IMR-90 (cell line): ENCODE data around the gene COLQ. TPM values are rescaled to one million over a fixed set of nuclear protein-coding genes. Genes with fewer than 3 reads are reported as not detected.

Experiments used
- ATAC-seq: fragments of 200-7000 bp; cut with Tn5 transposase; 2 replicates; pipeline ENCODE4 v1.9.1; 2020; ENCODE audit warnings: low read depth, mild to moderate bottlenecking, moderate library complexity
- BruUV-seq: library from RNA; stranded (reverse); fragments of 400-500 nt; replicated peaks from 2 replicates; lab custom pipeline; 2021; lab: Mats Ljungman, UMichigan
- CTCF ChIA-PET: fragments of 300-600 bp; formaldehyde crosslinking; extraction: SDS; loops from one replicate; lab custom pipeline; 2021; ENCODE audit warnings: antibody characterized with exemption; lab: Yijun Ruan, JAX
- POLR2A ChIA-PET: fragments of 300-600 bp; sonication (Branson Sonifier 250); formaldehyde crosslinking; loops from one replicate; lab custom pipeline; 2022; ENCODE audit warnings: antibody characterized with exemption; ENCODE audit not compliant: unreplicated experiment; lab: Charles Lee
- DNase-seq: peaks from one replicate; pipeline ENCODE4 v3.0.0; 2013
- H2AFZ ChIP-seq: replicated peaks from 2 replicates; pipeline ENCODE3; 2013; ENCODE audit warnings: low read length, mild to moderate bottlenecking; ENCODE audit not compliant: poor library complexity
- H2AK5ac ChIP-seq: 2 replicates; pipeline ENCODE4 v1.6.1; 2013; ENCODE audit warnings: low read depth, low read length, inconsistent platforms
- H2AK9ac ChIP-seq: replicated peaks from 2 replicates; pipeline ENCODE3; 2013; ENCODE audit warnings: mild to moderate bottlenecking, low read depth, low read length, moderate library complexity; ENCODE audit not compliant: poor library complexity
- H2BK120ac ChIP-seq: 2 replicates; pipeline ENCODE4 v1.6.1; 2013; ENCODE audit warnings: low read depth, low read length, inconsistent platforms
- H2BK15ac ChIP-seq: 3 replicates; pipeline ENCODE4 v1.6.1; 2013; ENCODE audit warnings: low read depth, low read length, inconsistent platforms
- H2BK20ac ChIP-seq: 2 replicates; pipeline ENCODE4 v1.6.1; 2013; ENCODE audit warnings: low read depth, mild to moderate bottlenecking, inconsistent platforms, low read length, moderate library complexity
- H2BK5ac ChIP-seq: 2 replicates; pipeline ENCODE4 v1.6.1; 2013; ENCODE audit warnings: mild to moderate bottlenecking, low read depth, low read length, inconsistent platforms; ENCODE audit not compliant: poor library complexity, severe bottlenecking
- H3K14ac ChIP-seq: replicated peaks from 2 replicates; pipeline ENCODE4 v1.6.1; 2013; ENCODE audit warnings: low read depth, low read length, inconsistent platforms
- H3K18ac ChIP-seq: 2 replicates; pipeline ENCODE4 v1.6.1; 2013; ENCODE audit warnings: low read depth, low read length, control low read depth
- H3K23ac ChIP-seq: 2 replicates; pipeline ENCODE4 v1.6.1; 2013; ENCODE audit warnings: low read depth, low read length, inconsistent platforms
- H3K27ac ChIP-seq: 2 replicates; pipeline ENCODE4 v1.5.1; 2013; ENCODE audit warnings: mild to moderate bottlenecking, control low read depth, low read length; ENCODE audit not compliant: insufficient read depth
- H3K27me3 ChIP-seq: 2 replicates; pipeline ENCODE4 v1.6.1; 2013; ENCODE audit warnings: low read length; ENCODE audit not compliant: control insufficient read depth, insufficient read depth
- H3K36me3 ChIP-seq: 2 replicates; pipeline ENCODE4 v1.6.1; 2013; ENCODE audit warnings: low read length, mixed read lengths; ENCODE audit not compliant: control insufficient read depth, insufficient read depth
- H3K4ac ChIP-seq: 2 replicates; pipeline ENCODE4 v1.6.1; 2013; ENCODE audit warnings: low read depth, low read length, inconsistent platforms
- H3K4me1 ChIP-seq: 2 replicates; pipeline ENCODE4 v1.6.1; 2013; ENCODE audit warnings: low read length, mixed read lengths; ENCODE audit not compliant: control insufficient read depth, insufficient read depth
- H3K4me2 ChIP-seq: 2 replicates; pipeline ENCODE4 v1.6.1; 2013; ENCODE audit warnings: low read depth, mild to moderate bottlenecking, control low read depth, low read length, moderate library complexity
- H3K4me3 ChIP-seq: 2 replicates; pipeline ENCODE4 v1.5.1; 2013; ENCODE audit warnings: low read depth, mild to moderate bottlenecking, control low read depth, low read length, moderate library complexity; ENCODE audit not compliant: insufficient read depth
- H3K56ac ChIP-seq: 2 replicates; pipeline ENCODE4 v1.6.1; 2013; ENCODE audit warnings: low read length, inconsistent platforms; ENCODE audit not compliant: insufficient read depth; ENCODE audit errors: extremely low read depth
- H3K79me1 ChIP-seq, 2 experiments: 2 replicates each; pipeline ENCODE4 v1.6.1; 2013; ENCODE audit warnings: low read length in 2 of 2, inconsistent platforms in 1 of 2, low read depth in 1 of 2
- H3K9ac ChIP-seq: 2 replicates; pipeline ENCODE4 v1.6.1; 2013; ENCODE audit warnings: low read depth, low read length, control low read depth
- H3K9me1 ChIP-seq: 2 replicates; pipeline ENCODE4 v1.6.1; 2013; ENCODE audit warnings: low read length, inconsistent platforms; ENCODE audit not compliant: insufficient read depth
- H3K9me3 ChIP-seq: 2 replicates; pipeline ENCODE4 v1.6.1; 2013; ENCODE audit warnings: low read length; ENCODE audit not compliant: control insufficient read depth, insufficient read depth
- H4K20me1 ChIP-seq: 2 replicates; pipeline ENCODE4 v1.6.1; 2013; ENCODE audit warnings: low read length, inconsistent platforms; ENCODE audit not compliant: insufficient read depth
- H4K5ac ChIP-seq: 2 replicates; pipeline ENCODE4 v1.6.1; 2013; ENCODE audit warnings: mild to moderate bottlenecking, low read depth, low read length, control low read depth
- H4K8ac ChIP-seq, 2 experiments: 2 replicates each; pipeline ENCODE4 v1.6.1; 2013; ENCODE audit warnings: low read depth in 2 of 2, low read length in 2 of 2, control low read depth in 1 of 2, inconsistent platforms in 1 of 2
- H4K91ac ChIP-seq: 2 replicates; pipeline ENCODE4 v1.6.1; 2013; ENCODE audit warnings: low read depth, low read length, inconsistent platforms; ENCODE audit not compliant: insufficient read depth
- CEBPB ChIP-seq: IDR thresholded peaks from 2 replicates; pipeline ENCODE4 v1.6.1; 2012; ENCODE audit warnings: low read depth, low read length, improper control_type of control experiment
- CHD1 ChIP-seq: IDR thresholded peaks from 2 replicates; pipeline ENCODE4 v1.6.1; 2012; ENCODE audit warnings: low read depth, low read length, improper control_type of control experiment
- CTCF ChIP-seq: conservative IDR thresholded peaks from 2 replicates; pipeline ENCODE4 v1.5.1; 2012; ENCODE audit warnings: mild to moderate bottlenecking, low read depth, low read length, improper control_type of control experiment
- ELK1 ChIP-seq: fragments of 150-350 bp; IDR thresholded peaks from 2 replicates; pipeline ENCODE4 v1.6.1; 2016; ENCODE audit warnings: low read depth, mild to moderate bottlenecking, low read length, moderate library complexity, borderline replicate concordance
- FOS ChIP-seq: fragments of 150-350 bp; IDR thresholded peaks from 2 replicates; pipeline ENCODE4 v1.6.1; 2016; ENCODE audit warnings: low read depth, low read length
- MAFK ChIP-seq: IDR thresholded peaks from 2 replicates; pipeline ENCODE4 v1.6.1; 2012; ENCODE audit warnings: low read depth, low read length, improper control_type of control experiment
- MAZ ChIP-seq: IDR thresholded peaks from 2 replicates; pipeline ENCODE4 v1.6.1; 2012; ENCODE audit warnings: low read depth, mild to moderate bottlenecking, low read length, improper control_type of control experiment, moderate library complexity, borderline replicate concordance
- MXI1 ChIP-seq: IDR thresholded peaks from 2 replicates; pipeline ENCODE4 v1.6.1; 2012; ENCODE audit warnings: low read depth, mild to moderate bottlenecking, low read length, moderate library complexity, borderline replicate concordance
- NFE2L2 ChIP-seq: fragments of 150-350 bp; IDR thresholded peaks from 2 replicates; pipeline ENCODE4 v1.6.1; 2016; ENCODE audit warnings: low read depth, mild to moderate bottlenecking, low read length
- POLR2A ChIP-seq: IDR thresholded peaks from 2 replicates; pipeline ENCODE4 v1.6.1; 2012; ENCODE audit warnings: mild to moderate bottlenecking, low read depth, low read length
- RAD21 ChIP-seq: IDR thresholded peaks from 2 replicates; pipeline ENCODE4 v1.6.1; 2012; ENCODE audit warnings: low read length, improper control_type of control experiment
- RCOR1 ChIP-seq: IDR thresholded peaks from 2 replicates; pipeline ENCODE4 v1.6.1; 2012; ENCODE audit warnings: mild to moderate bottlenecking, low read length, improper control_type of control experiment; ENCODE audit not compliant: insufficient replicate concordance
- RFX5 ChIP-seq: IDR thresholded peaks from 2 replicates; pipeline ENCODE4 v1.8.0; 2012; ENCODE audit warnings: low read depth, mild to moderate bottlenecking, low read length, moderate library complexity
- SMC3 ChIP-seq: fragments of 150-350 bp; IDR thresholded peaks from 2 replicates; pipeline ENCODE4 v1.6.1; 2016; ENCODE audit warnings: low read depth, mild to moderate bottlenecking, antibody characterized with exemption, low read length, moderate library complexity
- USF2 ChIP-seq: fragments of 150-350 bp; IDR thresholded peaks from 2 replicates; pipeline ENCODE4 v1.6.1; 2017; ENCODE audit warnings: mild to moderate bottlenecking, antibody characterized with exemption, low read length, low read depth
- WGBS, 2 experiments: methylation state at CpG; one replicate each; pipeline versions ENCODE4 v1.1.5 to v1.1.7; 2013; ENCODE audit warnings: missing lambda C conversion rate in 2 of 2; ENCODE audit not compliant: insufficient read length in 1 of 2; ENCODE audit errors: extremely low coverage in 2 of 2; 5-methylcytosine and 5-hydroxymethylcytosine counted together
- dilution Hi-C: fragments of 300-500 bp; cut with HindIII; formaldehyde crosslinking; loops from one replicate; pipeline ENCODE4 v1.14.3; 2018; ENCODE audit warnings: low sequenced_read_pairs; ENCODE audit not compliant: unreplicated experiment
- in situ Hi-C: fragments of 300-500 bp; cut with MboI; formaldehyde crosslinking; loops from 3 replicates; pipeline ENCODE4 v1.14.3; 2019; ENCODE audit warnings: low sequenced_read_pairs, inconsistent platforms, mixed read lengths
- intact Hi-C: fragments of 100-400 bp; cut with micrococcal nuclease; formaldehyde crosslinking; loops from 2 replicates; pipeline ENCODE4 v1.10.0; 2022
- polyA plus RNA-seq, 3 experiments: library from polyadenylated mRNA; depleted of rRNA; stranded (reverse); fragments of >200 nt; gene quantifications; 2 replicates each; pipeline ENCODE4 v1.2.3, GENCODE V29; 2012; ENCODE audit warnings: low replicate concordance in 1 of 3
- total RNA-seq: library from RNA; depleted of rRNA; stranded (reverse); fragments of >200 nt; gene quantifications from 2 replicates; pipeline ENCODE4 v1.2.3, GENCODE V29; 2012

Gene COLQ
- total and polyA plus RNA-seq, 2 of the 4 experiments (the other 2 are of a cell fraction) = 0.18 to 0.65 TPM

- no TSS peak for BruUV-seq
- no peaks in the 10 kb centered on the region for H3K27me3 ChIP-seq
- H3K4me2 ChIP-seq = no peak overlapping the region
- no CpG with 5 or more reads among the region's 4 CpGs for WGBS, 2 experiments
- no peak overlapping the region for H4K8ac ChIP-seq
- no peak for DNase-seq
- H3K27ac ChIP-seq = no peak overlapping the region
- H2AK9ac ChIP-seq = no peak overlapping the region
- H2BK15ac ChIP-seq = no peak overlapping the region
- dilution Hi-C loops = no loop called here
- H3K79me1 ChIP-seq = no peaks in the 10 kb centered on the region
- in situ Hi-C loops = no loop called here
- H3K4ac ChIP-seq = no peak overlapping the region
- no peak overlapping the region for H4K5ac ChIP-seq
- no peak overlapping the region for H3K56ac ChIP-seq
- intact Hi-C loops = no loop called here
- H2BK120ac ChIP-seq = no peak overlapping the region
- no peaks in the 10 kb centered on the region for H3K4me1 ChIP-seq
- peaks cover 2% of the 10 kb centered on the region; the same call in 1 of the 2 replicates for H3K9me3 ChIP-seq
- no peaks in the 10 kb centered on the region for H3K36me3 ChIP-seq
- no peak overlapping the region for H2BK5ac ChIP-seq
- POLR2A ChIA-PET = no interaction called here
- no peaks in the 10 kb centered on the region for H4K20me1 ChIP-seq
- no peak overlapping the region for H3K9ac ChIP-seq
- TF ChIP-seq CEBPB (no peak), RCOR1 (no peak), CTCF (no peak), RFX5 (no peak), CHD1 (no peak), POLR2A (no peak), MXI1 (no peak), USF2 (no peak), RAD21 (no peak), ELK1 (no peak), MAFK (no peak), NFE2L2 (no peak), SMC3 (no peak), FOS (no peak), MAZ (no peak)
- no peak overlapping the region for H3K18ac ChIP-seq
- no peak for ATAC-seq
- H3K9me1 ChIP-seq = no peaks in the 10 kb centered on the region
- no peak overlapping the region for H3K23ac ChIP-seq
- no peak overlapping the region for H3K14ac ChIP-seq
- no peak overlapping the region for H3K4me3 ChIP-seq
- no peak overlapping the region for H2AK5ac ChIP-seq
- no peak overlapping the region for H2BK20ac ChIP-seq
- no peak overlapping the region for H4K91ac ChIP-seq
- CTCF ChIA-PET = interaction anchor here (0.9 kb wide), 1 partner anchor 30 kb away, joined by 3 read pairs; no protein-coding TSS in a partner anchor
- peak overlapping the region; percentile 21 for H2AFZ ChIP-seq
These were observed 60.5 kb downstream of the COLQ start for GRCh38 chr3:15460891-15461531.
